HuH-7 (cell line): ENCODE measurements around the gene CEACAM16.
"Not testable (repeated sequence)": the region's sequence is repeated elsewhere in the genome, so short reads cannot be mapped to it uniquely, and the experiment has no call there.

Experiments
- DNase-seq: peaks from one replicate; pipeline ENCODE4 v3.0.0; 2011; ENCODE audit warnings: low spot score

CEACAM16 gene

DNA sequence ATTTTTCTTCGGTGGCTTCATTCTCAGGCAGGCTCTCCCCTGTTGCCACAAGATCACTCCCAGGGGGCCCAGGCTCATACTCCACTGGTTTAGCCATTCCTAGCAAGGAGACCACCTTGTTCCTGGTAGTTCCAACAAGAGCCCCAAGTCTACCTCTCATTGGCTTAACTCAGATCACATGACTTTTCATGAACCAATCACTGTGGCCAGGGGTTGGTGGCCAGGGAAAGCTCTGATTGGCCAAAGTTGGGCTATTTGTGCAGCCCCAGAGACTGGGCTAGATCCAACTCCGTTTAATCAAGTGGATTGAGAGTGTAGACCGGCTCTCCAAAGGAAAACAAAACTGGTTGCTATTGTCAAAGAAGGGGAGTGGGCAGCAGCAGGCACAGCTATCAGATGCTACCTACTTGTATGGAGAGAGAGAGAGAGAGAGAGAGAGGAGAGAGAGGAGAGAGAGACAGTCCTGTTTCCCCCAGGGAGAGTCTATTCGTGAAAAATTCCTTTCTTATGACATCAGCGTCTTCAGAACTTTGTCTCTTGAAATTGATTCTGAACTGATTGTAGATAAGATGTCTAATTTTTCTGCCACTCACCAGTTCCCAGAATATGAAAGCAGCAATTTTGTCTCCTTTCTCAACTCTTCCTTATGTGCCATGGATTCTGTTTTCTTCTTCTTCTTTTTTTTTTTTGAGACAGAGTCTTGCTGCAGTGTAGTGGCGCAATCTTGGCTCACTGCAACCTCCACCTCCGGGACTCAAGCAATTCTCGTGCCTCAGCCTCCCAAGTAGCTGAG, 21.7 kb upstream of the CEACAM16 start:
- DNase-seq = peak; percentile 38

DNA sequence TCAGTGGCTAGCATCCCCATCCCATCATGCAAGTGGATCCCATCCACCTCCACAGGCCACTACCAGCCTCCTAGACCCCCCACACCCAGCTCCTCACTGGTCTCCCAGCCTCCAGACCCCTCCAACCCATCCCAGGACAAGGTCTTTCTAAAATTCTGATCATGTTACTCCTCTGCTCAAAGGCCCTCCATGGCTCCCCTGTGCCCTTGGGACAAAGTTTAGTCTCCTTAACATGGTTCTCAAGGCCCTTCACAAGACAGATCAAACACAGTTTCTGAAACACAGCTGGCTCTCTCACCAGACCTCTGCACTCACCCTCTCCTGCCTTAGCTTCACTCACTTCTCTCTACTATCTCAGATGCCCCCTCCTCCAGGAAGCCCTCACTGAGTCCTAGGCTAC, 18.4 kb upstream of the CEACAM16 start:
- DNase-seq = no peak

DNA sequence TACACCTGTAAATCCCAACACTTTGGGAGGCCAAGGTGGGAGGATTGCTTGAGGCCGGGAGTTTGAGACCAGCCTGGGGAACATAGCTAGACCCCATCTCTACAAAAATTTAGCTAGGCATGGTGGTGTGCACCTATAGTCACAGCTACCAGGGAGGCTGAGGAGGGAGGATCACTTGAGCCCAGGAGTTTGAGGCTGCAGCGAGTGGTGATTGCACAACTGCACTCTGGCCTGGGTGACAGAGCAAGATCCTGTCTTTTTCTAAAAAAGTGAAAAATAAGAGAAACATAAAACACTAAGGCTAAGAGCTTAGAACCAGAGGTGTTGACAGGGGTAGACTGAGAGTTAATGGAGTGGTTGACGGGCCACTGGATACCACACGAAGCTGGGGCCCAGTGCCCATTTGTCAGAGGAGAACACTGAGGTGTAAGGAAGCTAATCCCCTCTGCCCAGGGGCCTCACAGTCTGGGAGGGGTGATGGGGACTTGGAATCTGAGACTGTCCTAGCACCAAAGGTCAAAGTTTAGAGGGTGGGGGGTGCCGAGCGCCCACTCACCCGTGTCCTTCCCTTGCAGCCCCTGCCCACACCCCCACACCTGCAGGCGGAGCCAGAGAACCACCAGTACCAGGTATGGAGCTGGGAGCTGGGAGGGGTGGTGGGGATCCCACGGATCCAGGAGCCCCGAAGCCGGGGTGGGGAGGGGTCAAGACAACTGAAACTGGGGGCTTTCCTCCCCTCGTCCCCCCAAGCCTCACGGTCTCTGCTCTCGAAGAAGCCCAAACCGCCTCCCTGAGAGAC, 16.8 kb upstream of the CEACAM16 start:
- no peak for DNase-seq

DNA sequence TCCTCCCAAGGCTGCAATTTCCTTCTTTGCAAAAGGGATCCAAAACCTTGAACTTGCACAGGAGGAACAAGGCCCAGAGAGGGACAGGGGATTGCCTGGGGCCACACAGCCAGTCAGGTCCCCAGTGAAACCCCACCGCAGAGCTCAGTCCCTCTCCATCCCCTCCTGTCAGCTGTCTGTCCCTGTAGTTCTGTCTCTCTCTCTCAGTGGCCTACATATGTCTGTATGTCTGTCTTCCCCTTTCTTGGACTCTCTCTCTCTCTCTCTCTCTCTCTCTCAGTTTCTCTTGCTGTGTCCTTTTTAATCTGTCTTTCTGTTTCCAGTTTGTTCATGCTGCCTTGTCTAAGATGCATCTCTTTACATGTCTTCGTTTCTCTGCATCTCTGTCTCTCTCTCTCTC, 16.1 kb upstream of the CEACAM16 start:
- no peak for DNase-seq

DNA sequence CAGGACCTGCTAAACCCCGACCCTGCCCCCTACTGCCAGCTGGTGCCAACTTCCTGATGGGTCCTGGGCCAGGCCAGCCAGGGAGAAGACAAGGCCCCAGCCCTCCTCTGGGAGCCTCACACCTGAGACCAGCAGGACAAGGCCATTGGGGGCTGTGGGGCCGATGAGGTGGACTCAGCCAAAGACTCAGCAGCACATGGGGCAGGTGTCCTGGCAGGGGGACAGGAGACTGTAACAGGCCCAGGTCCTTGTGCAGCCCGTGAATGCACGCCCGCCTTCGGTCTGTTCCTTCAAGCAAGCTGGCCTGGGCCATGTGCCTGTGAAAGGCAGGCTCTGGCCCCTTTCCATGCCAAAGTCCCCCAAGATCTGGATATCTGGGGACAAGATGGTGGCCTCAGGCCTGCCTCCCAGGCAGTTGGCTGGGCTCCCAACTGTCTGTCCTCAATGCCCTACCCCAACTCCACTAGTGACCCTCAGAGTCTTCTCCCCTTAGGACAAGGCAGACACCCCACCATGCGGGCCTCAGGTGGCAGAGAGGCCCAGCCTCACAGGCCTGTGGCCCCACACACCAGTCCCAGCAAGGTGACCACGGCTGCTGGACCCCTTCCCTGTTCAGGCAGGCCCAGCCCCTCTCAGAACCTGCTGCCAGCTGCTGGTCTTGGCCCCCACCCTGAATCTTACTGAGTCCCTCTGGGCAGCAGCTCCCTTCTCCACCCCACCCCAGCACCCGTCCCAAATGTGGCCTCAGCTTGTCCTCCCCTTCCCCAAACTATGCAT, 15.3 kb upstream of the CEACAM16 start:
- DNase-seq = no peak

DNA sequence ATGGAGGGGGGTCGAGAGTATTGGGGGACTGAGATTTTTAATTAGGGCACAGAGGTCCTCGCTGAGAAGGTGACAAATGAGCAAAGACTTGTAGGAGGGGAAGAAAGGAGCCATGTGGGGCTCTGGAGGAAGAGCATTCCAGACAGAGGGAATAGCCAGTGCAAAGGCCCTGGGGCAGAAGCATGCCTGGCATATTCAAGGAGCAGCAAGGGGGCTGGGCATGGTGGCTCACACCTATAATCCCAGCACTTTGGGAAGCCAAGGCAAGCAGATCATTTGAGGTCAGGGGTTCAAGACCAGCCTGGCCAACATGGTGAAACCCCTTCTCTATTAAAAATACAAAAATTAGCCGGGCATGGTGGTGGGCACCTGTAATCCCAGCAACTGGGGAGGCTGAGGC, 14.6 kb upstream of the CEACAM16 start:
- not testable (repeated sequence) for DNase-seq

DNA sequence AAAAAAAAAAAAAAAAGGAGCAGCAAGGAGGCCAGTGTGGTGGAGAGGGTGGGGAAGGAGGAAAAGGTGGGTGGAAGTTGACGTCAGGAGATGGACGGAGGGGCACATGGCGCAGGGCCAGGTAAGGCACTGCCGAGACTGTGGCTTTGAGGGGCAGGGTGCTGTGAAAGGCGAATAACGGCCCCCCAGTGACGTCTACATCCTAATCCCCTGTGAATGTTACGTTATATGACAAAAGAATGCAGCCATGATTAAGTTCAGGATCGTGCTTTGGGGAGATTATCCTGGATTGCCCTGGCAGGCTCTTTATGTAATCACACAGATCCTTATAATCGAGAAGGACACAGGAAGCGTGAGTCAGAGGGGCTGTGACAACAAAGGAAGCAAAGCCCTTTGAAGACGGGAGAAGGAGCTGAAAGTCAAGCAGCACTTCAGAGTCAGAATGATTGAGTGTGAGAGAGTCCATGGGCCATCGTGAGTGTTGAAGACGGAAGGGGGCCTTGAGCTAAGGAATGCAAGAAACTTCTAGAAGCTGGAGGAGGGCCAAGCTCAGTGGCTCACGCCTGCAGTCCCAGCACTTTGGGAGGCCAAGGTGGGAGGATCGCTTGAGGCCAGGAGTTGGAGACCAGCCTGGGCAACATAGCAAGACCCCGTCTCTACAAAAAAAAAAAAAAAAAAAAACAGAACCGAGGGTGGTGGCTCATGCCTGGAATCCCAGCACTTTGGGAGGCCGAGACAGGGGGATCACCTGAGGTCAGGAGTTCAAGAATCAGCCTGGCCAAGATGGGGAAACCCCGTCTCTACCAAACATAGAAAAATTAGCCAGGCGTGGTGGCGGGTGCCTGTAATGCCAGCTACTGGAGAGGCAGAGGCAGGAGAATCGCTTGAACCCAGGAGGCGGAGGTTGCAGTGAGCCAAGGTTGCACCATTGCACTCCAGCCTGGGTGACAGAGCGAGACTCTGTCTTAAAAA, 13.8 kb upstream of the CEACAM16 start:
- DNase-seq = no peak

DNA sequence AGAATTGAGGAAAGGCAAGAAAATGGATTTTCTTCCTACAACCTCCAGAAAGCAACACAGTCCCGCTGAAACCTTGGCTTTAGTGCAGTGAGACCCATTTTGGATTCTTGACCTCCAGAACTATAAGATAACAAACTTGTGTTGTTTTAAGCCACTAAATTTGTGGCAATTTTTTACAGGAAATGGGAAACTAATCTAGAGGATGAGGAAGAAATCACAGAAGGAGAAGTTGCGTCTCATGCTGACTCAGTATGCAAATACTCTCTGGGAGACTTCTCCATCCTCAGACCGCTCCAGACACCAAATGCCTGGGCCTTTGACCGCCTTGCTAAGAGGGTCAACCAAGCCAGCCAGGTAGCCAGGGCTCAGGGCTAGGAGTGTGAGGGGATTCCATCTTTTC, 13.1 kb upstream of the CEACAM16 start:
- no peak for DNase-seq

DNA sequence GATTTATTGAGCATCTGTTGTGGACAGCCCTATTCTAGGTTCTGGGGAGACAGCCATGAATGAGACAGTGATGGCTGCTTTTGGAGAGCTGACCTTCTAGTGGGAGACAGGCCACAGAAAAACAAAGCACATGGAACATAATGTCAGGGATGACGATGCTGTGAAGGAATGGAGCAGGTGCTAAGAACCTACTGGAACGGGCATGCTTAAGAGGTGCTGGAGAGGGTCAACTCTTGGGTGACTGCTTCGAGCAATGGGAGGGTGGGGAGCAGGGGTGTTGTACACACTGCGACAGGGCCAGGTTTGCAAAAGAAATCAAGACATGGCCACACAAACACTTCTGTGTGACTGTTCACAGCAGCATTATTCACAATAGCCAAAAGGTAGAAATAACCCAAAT, 12.1 kb upstream of the CEACAM16 start:
- DNase-seq = no peak

DNA sequence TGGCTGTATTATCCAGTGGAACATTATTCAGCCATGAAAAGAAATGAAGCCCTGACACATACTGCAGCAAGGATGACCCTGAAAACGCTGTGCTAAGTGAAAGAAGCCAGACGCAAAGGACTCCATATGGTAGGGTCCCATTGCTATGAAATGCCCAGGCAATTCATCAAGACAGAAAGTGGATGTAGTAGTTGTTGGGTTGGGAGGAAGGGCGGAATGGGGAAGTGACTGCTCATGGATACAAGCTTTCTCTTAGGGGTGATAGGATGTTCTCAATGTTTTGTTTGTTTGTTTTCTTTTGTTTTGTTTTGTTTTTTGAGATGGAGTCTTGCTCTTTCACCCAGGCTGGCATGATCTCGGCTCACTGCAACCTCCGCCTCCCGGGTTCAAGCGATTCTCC, 11.1 kb upstream of the CEACAM16 start:
- DNase-seq = no peak

DNA sequence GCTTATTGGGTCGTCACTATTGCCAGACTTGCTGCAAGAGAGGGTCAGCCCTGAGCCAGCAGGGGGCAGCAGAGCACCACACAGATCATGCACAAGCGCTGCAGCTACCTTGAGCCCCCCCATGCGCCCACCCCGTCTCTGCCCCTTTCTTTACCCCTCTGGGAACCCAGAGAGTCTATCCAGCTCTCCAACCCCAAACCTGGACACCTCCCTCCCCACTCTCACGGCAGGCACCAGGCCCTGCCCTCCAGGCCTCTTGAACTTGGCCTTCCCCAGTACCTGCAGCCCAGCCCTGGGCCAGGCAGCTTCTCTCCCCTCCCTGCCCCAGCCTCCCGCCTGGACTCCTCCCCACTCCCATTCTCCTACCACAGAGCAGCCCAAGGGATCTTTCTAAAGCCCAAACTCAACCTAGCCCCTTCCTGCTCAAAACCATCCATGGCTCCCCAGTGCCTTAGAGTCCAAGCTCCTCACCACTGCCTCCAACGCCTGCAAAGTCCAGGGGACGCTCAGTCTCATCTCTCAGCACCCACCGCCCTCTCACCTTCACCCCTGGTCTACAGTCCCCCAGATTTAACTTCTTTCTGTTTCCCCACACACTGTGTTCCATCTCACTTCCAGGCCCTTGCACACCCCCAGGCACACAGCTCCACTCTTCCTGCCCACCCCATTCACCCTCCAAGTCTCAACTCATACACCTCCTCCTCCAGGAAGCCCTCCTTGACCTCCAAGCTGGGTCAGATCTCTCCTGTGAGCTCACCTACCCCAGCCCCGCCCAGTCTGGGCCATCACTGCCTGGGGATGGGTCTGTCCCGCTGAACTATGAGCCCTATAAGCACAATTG, 9.4 kb upstream of the CEACAM16 start:
- peak; percentile 70 for DNase-seq

DNA sequence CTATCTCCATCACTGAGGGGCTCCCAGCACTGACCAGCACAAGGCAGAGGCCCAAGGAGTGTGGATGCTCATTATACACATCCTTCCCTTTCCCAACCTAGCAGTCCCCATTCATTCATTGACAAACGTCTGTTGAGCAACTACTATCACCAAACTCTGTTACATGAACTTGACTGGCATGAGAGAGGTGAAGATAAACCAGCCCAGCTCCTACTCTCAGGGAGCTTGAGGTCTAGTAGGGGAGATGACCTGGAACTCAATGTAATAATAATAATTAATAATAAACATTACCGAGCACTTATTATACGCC, 8.9 kb upstream of the CEACAM16 start:
- no peak for DNase-seq

DNA sequence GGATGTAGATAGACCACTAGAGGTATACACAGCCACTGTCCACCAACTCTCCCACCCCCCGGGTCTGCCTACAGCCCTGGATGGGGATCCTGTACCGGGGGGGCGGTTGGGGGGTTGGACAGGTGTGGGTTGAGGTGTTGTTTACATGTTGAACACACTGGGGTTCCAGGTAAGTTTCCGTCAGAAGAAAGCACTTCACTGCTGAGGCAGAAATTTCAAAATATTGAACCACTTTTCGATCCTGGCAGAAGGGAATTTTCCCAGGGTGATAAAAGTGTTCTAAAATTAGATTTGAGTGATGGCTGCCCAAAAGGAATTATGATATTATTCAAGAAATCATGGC, 6.6 kb upstream of the CEACAM16 start:
- DNase-seq = no peak

DNA sequence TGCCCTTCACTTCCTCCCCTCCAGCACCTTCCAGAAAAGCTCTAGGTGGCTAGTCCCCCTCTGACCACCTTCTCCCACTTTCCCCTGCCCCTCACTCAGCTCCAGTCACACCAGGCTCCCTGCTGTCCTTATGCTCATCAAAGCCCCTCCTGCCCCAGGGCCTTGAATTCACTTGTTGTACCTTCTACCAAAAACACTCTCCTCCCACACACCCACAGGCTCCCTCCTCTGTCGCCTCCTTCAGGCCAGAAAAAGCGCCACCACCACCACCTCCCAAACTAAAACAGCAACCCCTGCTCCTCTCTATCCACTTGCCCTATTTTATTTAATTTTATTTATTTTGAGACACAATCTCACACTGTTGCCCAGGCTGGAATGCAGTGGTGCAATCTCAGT, 4.8 kb upstream of the CEACAM16 start:
- no peak for DNase-seq

DNA sequence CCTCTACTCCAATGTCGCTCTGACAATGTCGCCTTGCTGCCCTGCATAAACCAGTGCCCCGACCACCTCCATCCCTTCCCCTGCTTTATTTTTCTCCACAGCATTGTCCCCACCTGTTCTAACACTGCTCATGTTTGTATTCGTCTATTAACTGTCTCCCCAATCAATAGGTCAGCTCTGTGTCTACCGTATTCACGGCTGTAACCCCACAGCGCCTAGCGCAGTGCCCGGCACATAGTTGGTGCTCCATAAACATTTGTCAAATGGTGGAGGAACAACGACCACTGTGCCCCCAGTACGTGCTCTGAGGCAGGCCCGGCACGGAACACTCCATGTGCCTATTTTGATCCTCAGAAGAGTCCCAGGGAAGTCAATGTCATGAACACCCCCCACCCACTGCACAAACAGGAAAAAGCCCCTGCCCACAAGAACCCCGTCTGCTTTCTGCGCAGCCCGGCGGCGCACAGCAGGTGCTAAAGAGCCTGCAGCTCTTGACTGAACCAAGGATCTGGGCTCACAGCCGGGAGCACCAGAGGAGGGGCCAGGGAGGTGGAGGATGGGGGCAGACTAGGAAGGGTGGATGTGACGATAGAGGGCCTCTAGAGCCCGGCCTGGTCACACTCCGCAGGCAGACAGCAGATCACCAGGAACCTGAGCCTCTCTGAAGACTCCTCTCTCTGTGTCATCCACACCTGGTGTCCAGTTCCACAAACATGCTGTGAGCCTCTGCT, 1.8 kb upstream of the CEACAM16 start:
- no peak for DNase-seq

DNA sequence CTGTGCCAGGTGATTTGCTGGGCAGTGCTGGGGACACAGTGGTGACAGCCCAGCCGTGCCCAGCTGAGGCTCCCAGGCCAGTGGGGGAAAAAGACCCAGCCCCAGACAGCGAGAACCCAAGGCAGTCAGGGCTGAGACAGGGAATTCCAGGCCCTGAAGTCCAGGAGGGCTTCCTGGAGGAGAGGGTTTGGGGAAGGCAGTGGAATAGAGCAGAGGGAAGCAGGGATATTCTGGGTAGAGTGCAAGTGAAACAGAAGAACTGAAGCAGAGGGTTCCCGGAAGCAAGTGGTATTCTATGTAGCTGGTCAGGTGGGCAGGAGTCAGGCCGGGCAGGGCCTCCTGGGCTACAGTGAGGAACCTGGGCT, 1.3 kb upstream of the CEACAM16 start:
- no peak for DNase-seq

DNA sequence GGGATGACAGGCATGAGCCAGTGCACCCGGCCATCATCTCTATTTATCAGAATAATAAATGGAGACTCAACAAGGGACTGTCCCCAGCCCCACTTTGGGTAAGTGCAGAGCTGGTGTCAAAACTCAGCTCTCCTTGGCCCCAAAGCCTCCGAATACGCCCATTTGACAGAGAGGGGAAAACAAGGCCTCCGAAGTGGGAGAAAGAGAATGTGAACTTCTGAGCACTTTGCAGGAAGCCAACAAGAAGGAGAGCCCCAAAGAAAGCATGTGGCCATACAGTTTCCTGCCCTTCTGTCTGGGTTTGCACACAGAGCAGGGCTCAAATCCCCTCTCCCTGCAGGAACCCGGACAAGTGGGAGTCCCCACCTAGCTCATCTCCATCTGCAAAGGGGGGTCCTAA, 1.6 kb downstream of the CEACAM16 start:
- no peak for DNase-seq

DNA sequence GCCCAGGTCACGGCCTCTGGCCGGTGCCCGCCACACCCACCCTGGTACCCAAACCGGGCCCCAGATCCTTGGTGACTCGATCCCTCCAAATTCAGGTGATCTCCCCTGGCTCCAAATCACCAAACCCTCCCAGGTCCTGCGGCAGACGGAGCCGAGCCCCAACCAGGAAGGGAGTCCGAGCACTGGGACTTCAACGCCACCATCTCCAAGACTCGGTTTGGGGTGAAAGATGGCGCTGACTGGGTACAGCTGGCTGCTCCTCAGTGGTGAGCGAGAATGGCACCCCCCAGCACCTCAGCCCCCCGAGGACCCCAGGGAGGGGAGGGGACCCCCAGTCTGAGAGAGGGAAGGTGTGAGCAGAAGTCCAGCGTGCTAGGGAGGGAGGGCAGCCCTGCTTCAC, 2.3 kb downstream of the CEACAM16 start:
- no peak for DNase-seq

DNA sequence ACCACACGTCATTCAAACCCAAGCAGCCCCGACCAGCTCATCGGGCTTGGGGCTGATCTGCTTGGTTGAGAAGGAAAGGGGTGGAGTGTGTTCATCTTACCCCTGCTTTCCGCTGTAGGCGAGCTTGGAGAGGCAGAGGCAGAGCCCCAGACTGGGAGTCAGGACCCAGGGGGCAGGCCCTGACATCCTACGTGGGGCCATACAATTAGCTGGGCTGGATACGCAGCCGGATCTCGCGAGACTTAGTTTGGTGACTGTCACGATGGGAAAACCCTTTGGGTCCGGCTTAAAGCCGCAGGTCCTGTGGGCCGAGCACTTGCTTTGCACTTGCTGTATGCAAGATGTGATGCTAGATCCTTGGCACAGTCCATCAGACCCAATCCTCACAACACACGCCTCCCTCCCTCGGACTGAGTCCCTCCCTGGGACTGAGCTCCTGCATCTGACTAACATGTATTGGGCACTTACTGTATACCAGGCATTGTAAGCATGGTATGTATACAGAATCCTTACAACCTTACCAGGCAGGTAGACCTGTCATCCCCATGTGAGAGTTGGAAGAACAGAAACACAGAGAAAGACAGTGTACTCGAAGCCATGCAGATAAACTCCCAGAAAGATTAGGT, 3.7 kb downstream of the CEACAM16 start:
- DNase-seq = no peak
